SK-N-SH (cell line): Measurements from ENCODE around the gene NUDT12. TPM values are rescaled to one million over a fixed set of nuclear protein-coding genes. Genes with fewer than 3 reads are reported as not detected.

ENCODE experiments used
- CTCF ChIA-PET: fragments of 300-600, 350-600 bp; formaldehyde crosslinking; extraction: SDS; loops from one replicate; lab custom pipeline; 2021; lab: Yijun Ruan, JAX
- POLR2A ChIA-PET: fragments of 350-600 bp; sonication (Branson Sonifier 250); formaldehyde crosslinking; extraction: SDS; loops from one replicate; lab custom pipeline; 2020; ENCODE audit warnings: antibody characterized with exemption, inconsistent platforms; lab: Yijun Ruan, JAX
- DNase-seq: peaks from one replicate; pipeline ENCODE4 v3.0.0; 2012
- H2AFZ ChIP-seq: fragments of 200-600 bp; sonication (generic); 2 replicates; pipeline ENCODE4 v1.8.1; 2016; ENCODE audit warnings: antibody characterized with exemption, mild to moderate bottlenecking, low read depth
- H3F3A ChIP-seq: fragments of 200-600 bp; sonication (generic); replicated peaks from 2 replicates; pipeline ENCODE3; 2016; ENCODE audit warnings: antibody characterized with exemption, mild to moderate bottlenecking; ENCODE audit not compliant: insufficient read depth
- H3K27ac ChIP-seq, 2 experiments: fragments of 200-500 bp in 1 of 2; fragments of 200-600 bp in 1 of 2; sonication (Bioruptor generic) in 1 of 2; sonication (generic), shearing (Covaris generic) in 1 of 2; 2 replicates each; pipeline versions ENCODE4 v1.5.1 to v1.6.1; 2014 to 2016; ENCODE audit warnings: low read depth in 2 of 2, inconsistent platforms in 1 of 2, low read length in 1 of 2, mild to moderate bottlenecking in 1 of 2, mixed read lengths in 1 of 2
- H3K27me3 ChIP-seq: fragments of 200-600 bp; sonication (generic), shearing (Covaris generic); 2 replicates; pipeline ENCODE4 v1.6.1; 2016; ENCODE audit warnings: mixed run types; ENCODE audit not compliant: insufficient read depth
- H3K36me3 ChIP-seq, 2 experiments: fragments of 200-500 bp in 1 of 2; fragments of 200-600 bp in 1 of 2; sonication (Bioruptor generic) in 1 of 2; sonication (generic) in 1 of 2; replicated peaks in 1 of 2; 2 replicates each; pipeline versions ENCODE3 to v1.5.1; 2014 to 2016; ENCODE audit warnings: low read length in 1 of 2, mild to moderate bottlenecking in 1 of 2; ENCODE audit not compliant: insufficient read depth in 2 of 2, control insufficient read depth in 1 of 2
- H3K4me1 ChIP-seq, 2 experiments: fragments of 200-500 bp in 1 of 2; fragments of 200-600 bp in 1 of 2; sonication (Bioruptor generic) in 1 of 2; sonication (generic), shearing (Covaris generic) in 1 of 2; 2 replicates each; pipeline versions ENCODE4 v1.5.1 to v1.6.1; 2014 to 2016; ENCODE audit warnings: low read depth in 1 of 2, low read length in 1 of 2, mixed run types in 1 of 2; ENCODE audit not compliant: insufficient read depth in 2 of 2, control insufficient read depth in 1 of 2
- H3K4me2 ChIP-seq: fragments of 200-600 bp; sonication (generic), shearing (Covaris generic); 2 replicates; pipeline ENCODE4 v1.6.1; 2017; ENCODE audit warnings: mixed run types
- H3K4me3 ChIP-seq, 2 experiments: fragments of 200-500 bp in 1 of 2; fragments of 200-600 bp in 1 of 2; sonication (Bioruptor generic) in 1 of 2; sonication (generic), shearing (Covaris generic) in 1 of 2; 2 replicates each; pipeline versions ENCODE4 v1.5.1 to v1.8.1; 2014 to 2016; ENCODE audit warnings: low read depth in 2 of 2, inconsistent platforms in 1 of 2, low read length in 1 of 2, mild to moderate bottlenecking in 1 of 2, mixed read lengths in 1 of 2, moderate library complexity in 1 of 2
- H3K79me2 ChIP-seq: fragments of 200-600 bp; sonication (generic); 2 replicates; pipeline ENCODE4 v1.8.1; 2017; ENCODE audit warnings: mild to moderate bottlenecking; ENCODE audit not compliant: insufficient read depth
- H3K9ac ChIP-seq: fragments of 200-600 bp; sonication (generic); 2 replicates; pipeline ENCODE4 v1.6.1; 2017; ENCODE audit warnings: mixed run types
- H3K9me2 ChIP-seq: fragments of 200-600 bp; sonication (generic); 2 replicates; pipeline ENCODE4 v1.6.1; 2017; ENCODE audit warnings: mixed run types
- H3K9me3 ChIP-seq: fragments of 200-600 bp; sonication (generic); 2 replicates; pipeline ENCODE4 v1.6.1; 2017; ENCODE audit warnings: mixed run types, mild to moderate bottlenecking, moderate library complexity
- H4K20me1 ChIP-seq: fragments of 200-600 bp; sonication (generic); 2 replicates; pipeline ENCODE4 v1.6.1; 2017; ENCODE audit warnings: mild to moderate bottlenecking, mixed run types; ENCODE audit not compliant: insufficient read depth
- CHD2 ChIP-seq: fragments of 150-350 bp; IDR thresholded peaks from 2 replicates; pipeline ENCODE4 v1.6.1; 2018; ENCODE audit warnings: low read length; ENCODE audit not compliant: partially characterized antibody
- CTCF ChIP-seq: fragments of 200-600 bp; sonication (generic); IDR thresholded peaks from 2 replicates; pipeline ENCODE4 v1.6.1; 2017; ENCODE audit warnings: antibody characterized with exemption, mild to moderate bottlenecking, moderate library complexity
- ELF1 ChIP-seq: IDR thresholded peaks from 2 replicates; pipeline ENCODE4 v1.4.0; 2012
- EP300 ChIP-seq, 2 experiments: IDR thresholded peaks; 2 replicates each; pipeline versions ENCODE4 v1.4.0 to v1.6.1; 2012; ENCODE audit warnings: borderline replicate concordance in 1 of 2, low read depth in 1 of 2, low read length in 1 of 2
- EZH2phosphoT487 ChIP-seq: fragments of 200-600 bp; sonication (generic); IDR thresholded peaks from 2 replicates; pipeline ENCODE4 v1.6.1; 2017; ENCODE audit warnings: low read depth, mixed run types, mild to moderate bottlenecking, antibody characterized with exemption, moderate library complexity, borderline replicate concordance
- FOXJ3 ChIP-seq: sonication (generic); formaldehyde crosslinking; IDR thresholded peaks from 2 replicates; pipeline ENCODE4 v1.5.1; 2020; ENCODE audit warnings: mild to moderate bottlenecking, missing genetic modification reagents
- FOXM1 ChIP-seq: IDR thresholded peaks from 2 replicates; pipeline ENCODE4 v1.4.0; 2012; ENCODE audit warnings: low read depth, mild to moderate bottlenecking
- IRF3 ChIP-seq: fragments of 150-350 bp; IDR thresholded peaks from 2 replicates; pipeline ENCODE4 v1.6.1; 2016; ENCODE audit warnings: mild to moderate bottlenecking, low read depth, low read length
- JUND ChIP-seq: IDR thresholded peaks from 2 replicates; pipeline ENCODE4 v1.4.0; 2012
- MAX ChIP-seq: IDR thresholded peaks from 2 replicates; pipeline ENCODE4 v1.4.0; 2012; ENCODE audit warnings: low read depth
- MEF2A ChIP-seq: IDR thresholded peaks from 2 replicates; pipeline ENCODE4 v1.4.0; 2012; ENCODE audit warnings: low read depth, borderline replicate concordance
- NRF1 ChIP-seq: IDR thresholded peaks from 2 replicates; pipeline ENCODE4 v1.6.1; 2012; ENCODE audit warnings: low read depth, mild to moderate bottlenecking, low read length
- POLR2AphosphoS5 ChIP-seq: IDR thresholded peaks from 2 replicates; pipeline ENCODE4 v1.6.1; 2012; ENCODE audit warnings: low read depth, low read length
- RCOR1 ChIP-seq: fragments of 150-350 bp; IDR thresholded peaks from 2 replicates; pipeline ENCODE4 v1.6.1; 2017; ENCODE audit warnings: antibody characterized with exemption, low read length
- RFX5 ChIP-seq: IDR thresholded peaks from 2 replicates; pipeline ENCODE4 v1.6.1; 2012; ENCODE audit warnings: mild to moderate bottlenecking, improper control_type of control experiment, low read length
- SMC3 ChIP-seq: IDR thresholded peaks from 2 replicates; pipeline ENCODE4 v1.6.1; 2012; ENCODE audit warnings: low read depth, low read length, improper control_type of control experiment
- TAF1 ChIP-seq: IDR thresholded peaks from 2 replicates; pipeline ENCODE4 v1.6.1; 2012; ENCODE audit warnings: low read depth, mild to moderate bottlenecking, low read length, moderate library complexity, borderline replicate concordance
- TCF12 ChIP-seq: IDR thresholded peaks from 2 replicates; pipeline ENCODE4 v1.4.0; 2012
- TEAD4 ChIP-seq: IDR thresholded peaks from 2 replicates; pipeline ENCODE4 v1.4.0; 2012; ENCODE audit warnings: mild to moderate bottlenecking, borderline replicate concordance; ENCODE audit not compliant: insufficient read depth
- USF1 ChIP-seq: IDR thresholded peaks from 2 replicates; pipeline ENCODE4 v1.4.0; 2012; ENCODE audit warnings: low read depth, borderline replicate concordance
- YY1 ChIP-seq: IDR thresholded peaks from 2 replicates; pipeline ENCODE4 v1.4.0; 2012; ENCODE audit warnings: low read depth, mild to moderate bottlenecking
- ZBTB33 ChIP-seq: IDR thresholded peaks from 2 replicates; pipeline ENCODE4 v1.4.0; 2012; ENCODE audit warnings: low read depth, borderline replicate concordance
- WGBS: methylation state at CpG from one replicate; pipeline ENCODE4 v1.1.6; 2017; ENCODE audit warnings: low lambda C conversion rate; 5-methylcytosine and 5-hydroxymethylcytosine counted together
- polyA plus RNA-seq, 3 experiments: library from polyadenylated mRNA; depleted of rRNA; stranded (reverse); fragments of >200 nt; gene quantifications; 2 replicates each; pipeline ENCODE4 v1.2.3, GENCODE V29; 2012

NUDT12 gene
- polyA plus RNA-seq, 1 of the 3 experiments (the other 2 are of a cell fraction) = 4.9 TPM

GRCh38 chr5:103546858-103547257, 15.7 kb downstream of the NUDT12 start:
- no peak for DNase-seq
- Histone ChIP-seq H3K36me3 (peaks cover 23 to 29% of the 10 kb centered on the region in 2 experiments), H3K79me2 (no peaks in the 10 kb centered on the region), H3F3A (no peaks in the 10 kb centered on the region), H3K4me1 (no peaks in the 10 kb centered on the region; a peak in 1 of 4 replicates), H3K9ac (no peak overlapping the region), H4K20me1 (no peaks in the 10 kb centered on the region), H3K9me2 (no peaks in the 10 kb centered on the region), H3K27me3 (no peaks in the 10 kb centered on the region), H3K4me3 (no peak overlapping the region), H3K27ac (no peak overlapping the region), H2AFZ (no peak overlapping the region), H3K9me3 (no peaks in the 10 kb centered on the region), H3K4me2 (no peak overlapping the region)
- WGBS = 86% methylated on average over 2 of the region's 2 CpGs
- ChIA-PET POLR2A (no interaction called here), CTCF (interaction anchor here (0.6 kb wide), 1 partner anchor 41 kb away, joined by 3 read pairs; no protein-coding TSS in a partner anchor)
- TF ChIP-seq RCOR1 = no peak
- no peak for TF ChIP-seq SMC3
- TF ChIP-seq TAF1 = no peak
- no peak for TF ChIP-seq MAX
- TF ChIP-seq TEAD4 = no peak
- TF ChIP-seq USF1 = no peak
- TF ChIP-seq IRF3 = no peak
- no peak for TF ChIP-seq YY1
- no peak for TF ChIP-seq MEF2A
- no peak for TF ChIP-seq FOXM1
- no peak for TF ChIP-seq RFX5
- TF ChIP-seq NRF1 = no peak
- TF ChIP-seq CTCF = no peak

GRCh38 chr5:103542441-103542840, 20.1 kb downstream of the NUDT12 start:
- no peak for DNase-seq
- Histone ChIP-seq H2AFZ (no peak overlapping the region), H3K4me3 (no peak overlapping the region), H3K27me3 (no peaks in the 10 kb centered on the region), H4K20me1 (no peaks in the 10 kb centered on the region), H3K4me1 (no peaks in the 10 kb centered on the region; a peak in 1 of 4 replicates), H3K27ac (no peak overlapping the region), H3F3A (no peaks in the 10 kb centered on the region), H3K9me2 (no peaks in the 10 kb centered on the region), H3K79me2 (no peaks in the 10 kb centered on the region), H3K9me3 (no peaks in the 10 kb centered on the region), H3K9ac (no peak overlapping the region), H3K36me3 (no peaks in the 10 kb centered on the region), H3K4me2 (no peak overlapping the region)
- CTCF ChIA-PET = no interaction called here
- TF ChIP-seq YY1 = no peak
- no peak for TF ChIP-seq NRF1
- TF ChIP-seq POLR2AphosphoS5 = no peak
- TF ChIP-seq RCOR1 = no peak
- no peak for TF ChIP-seq EP300 (IDR thresholded peaks at IDR 0.05; ENCODE audit: borderline replicate concordance in 1 of 2, low read depth in 1 of 2, low read length in 1 of 2)
- TF ChIP-seq CHD2 = no peak
- TF ChIP-seq ZBTB33 = no peak
- no peak for TF ChIP-seq ELF1
- TF ChIP-seq EZH2phosphoT487 = no peak
- TF ChIP-seq MEF2A = no peak
- TF ChIP-seq JUND = no peak
- TF ChIP-seq TCF12 = no peak
- TF ChIP-seq TAF1 = no peak
- TF ChIP-seq FOXJ3 (CRISPR knock-in tag) = no peak
- POLR2A ChIA-PET = no interaction called here
